Measurements from ENCODE around the gene MYO5A. TPM values are rescaled to one million over a fixed set of nuclear protein-coding genes. Genes with fewer than 3 reads are reported as not detected.

Gene MYO5A
- total and polyA plus RNA-seq, 10 of the 15 experiments (the other 5 are each of a cell fraction or from before 2014, with no cell fraction given), result 4.2 to 42.9 (median 31.1) TPM

- RAD21 ChIA-PET (ENCODE audit: unreplicated experiment), result interaction anchor here (1.1 kb wide), 1 partner anchor 18 kb away, joined by 3 read pairs; no protein-coding TSS in a partner anchor
- H3K27me3 ChIP-seq (replicated peaks in 1 of 2; ENCODE audit: control insufficient read depth in 2 of 2, insufficient read depth in 2 of 2, low read length in 1 of 2), result no peaks in the 10 kb centered on the region
- H3K4me1 ChIP-seq (ENCODE audit: control insufficient read depth, insufficient read depth, low read length), result peaks cover 15% of the 10 kb centered on the region
- H4K20me1 ChIP-seq (ENCODE audit: control insufficient read depth, insufficient read depth), result no peaks in the 10 kb centered on the region
- TF ChIP-seq EGR1 (IDR thresholded peaks at IDR 0.05; ENCODE audit: borderline replicate concordance in 1 of 2, low read depth in 2 of 2, low read length in 2 of 2) (0 out of 3 replicates have a peak, but pooled peaks of 1 of the 2 experiments have one; percentile 51), EED (IDR thresholded peaks at IDR 0.05; ENCODE audit: low read depth) (peak; percentile 36; the same call in 1 of the 2 replicates), ESRRA (IDR thresholded peaks at IDR 0.05; ENCODE audit: low read length) (no peak), GATAD2B (conservative IDR thresholded peaks at IDR 0.05; ENCODE audit: low read depth) (no peak), SPI1 (IDR thresholded peaks at IDR 0.05; ENCODE audit: borderline replicate concordance, insufficient read depth, low read depth, low read length) (0 out of 2 replicates have a peak, but pooled peaks have one; percentile 19), PAX5 (IDR thresholded peaks at IDR 0.05; ENCODE audit: borderline replicate concordance, low read depth, low read length) (peak; percentile 47; the same call in 1 of the 2 replicates), TAF1 (IDR thresholded peaks at IDR 0.05; ENCODE audit: borderline replicate concordance, low read depth, low read length) (peak; percentile 83), PKNOX1 (IDR thresholded peaks at IDR 0.05) (no peak), IRF5 (IDR thresholded peaks at IDR 0.05; ENCODE audit: borderline replicate concordance) (no peak), TARDBP (IDR thresholded peaks at IDR 0.05; ENCODE audit: borderline replicate concordance) (no peak)
- DNase-seq (ENCODE audit: low read depth, low spot score) (no peak), ATAC-seq (peak; percentile 83), FAIRE-seq (no peak)
- in situ Hi-C loops (cut with MboI) (no loop called here), intact Hi-C loops (cut with micrococcal nuclease; ENCODE audit: unreplicated experiment) (loop anchor here (5.0 kb wide), 1 partner anchor 46 kb away; no protein-coding TSS in a partner anchor)
- H3K36me3 ChIP-seq (ENCODE audit: control insufficient read depth in 2 of 2, insufficient read depth in 2 of 2, low read length in 1 of 2), result peaks cover 0 to 2% of the 10 kb centered on the region in 2 experiments; a peak in 1 of 4 replicates
- POLR2A ChIA-PET, result no interaction called here
- no peak overlapping the region for H3K4me3 ChIP-seq
- SMC1A ChIA-PET (ENCODE audit: uncharacterized antibody, unreplicated experiment), result interaction anchor here (1.3 to 2.5 kb wide), 5 partner anchors 20 to 124 kb away, joined by 5 to 20 read pairs (median 7); no protein-coding TSS in a partner anchor
- H3K79me2 ChIP-seq (ENCODE audit: control insufficient read depth, insufficient read depth, low read length), result no peaks in the 10 kb centered on the region
- peak overlapping the region; percentile 24; the same call in 1 of the 2 replicates for H3K9ac ChIP-seq (ENCODE audit: control insufficient read depth, insufficient read depth, low read length)
- peak overlapping the region; percentile 83 for H3K27ac ChIP-seq (ENCODE audit: control insufficient read depth, insufficient read depth)
- CTCF ChIA-PET, result interaction anchor here (0.6 to 3.4 kb wide), 6 partner anchors 30 to 149 kb away, joined by 3 to 13 read pairs (median 3); no protein-coding TSS in a partner anchor
- no TSS peak for BruUV-seq (replicated peaks)
- peak overlapping the region; percentile 74 for H2AFZ ChIP-seq (ENCODE audit: control insufficient read depth, low read depth, low read length)
- H3K9me3 ChIP-seq (replicated peaks; ENCODE audit: control insufficient read depth, insufficient read depth, low read length), result no peaks in the 10 kb centered on the region
- WGBS (ENCODE audit: insufficient coverage, insufficient replicate concordance, low lambda C conversion rate, missing lambda C conversion rate), result 2% methylated on average over 8 of the region's 8 CpGs
- peak overlapping the region; percentile 76 for H3K4me2 ChIP-seq (ENCODE audit: control insufficient read depth, insufficient read depth)
Observed at GRCh38 chr15:52308446-52309153, 220.1 kb downstream of the MYO5A start.
